ENCODE measurements around the gene PITPNM3.

- TF ChIP-seq POLR2A (IDR thresholded peaks at IDR 0.05; ENCODE audit: low read depth, low read length) (no peak), TAF1 (IDR thresholded peaks at IDR 0.05; ENCODE audit: low read depth, low read length) (no peak), POLR2AphosphoS5 (IDR thresholded peaks at IDR 0.05; ENCODE audit: low read depth, low read length) (no peak), PAX5 (IDR thresholded peaks at IDR 0.05; ENCODE audit: insufficient read depth, low read length, severe bottlenecking) (no peak)
Observed at GRCh38 chr17:6534846-6535514, 21.4 kb downstream of the PITPNM3 start.
